ENCODE results near the gene P2RX1.

GRCh38 chr17:3919123-3919624 lies 2.9 kb upstream of the P2RX1 start:
- TF ChIP-seq, protein P1, sequence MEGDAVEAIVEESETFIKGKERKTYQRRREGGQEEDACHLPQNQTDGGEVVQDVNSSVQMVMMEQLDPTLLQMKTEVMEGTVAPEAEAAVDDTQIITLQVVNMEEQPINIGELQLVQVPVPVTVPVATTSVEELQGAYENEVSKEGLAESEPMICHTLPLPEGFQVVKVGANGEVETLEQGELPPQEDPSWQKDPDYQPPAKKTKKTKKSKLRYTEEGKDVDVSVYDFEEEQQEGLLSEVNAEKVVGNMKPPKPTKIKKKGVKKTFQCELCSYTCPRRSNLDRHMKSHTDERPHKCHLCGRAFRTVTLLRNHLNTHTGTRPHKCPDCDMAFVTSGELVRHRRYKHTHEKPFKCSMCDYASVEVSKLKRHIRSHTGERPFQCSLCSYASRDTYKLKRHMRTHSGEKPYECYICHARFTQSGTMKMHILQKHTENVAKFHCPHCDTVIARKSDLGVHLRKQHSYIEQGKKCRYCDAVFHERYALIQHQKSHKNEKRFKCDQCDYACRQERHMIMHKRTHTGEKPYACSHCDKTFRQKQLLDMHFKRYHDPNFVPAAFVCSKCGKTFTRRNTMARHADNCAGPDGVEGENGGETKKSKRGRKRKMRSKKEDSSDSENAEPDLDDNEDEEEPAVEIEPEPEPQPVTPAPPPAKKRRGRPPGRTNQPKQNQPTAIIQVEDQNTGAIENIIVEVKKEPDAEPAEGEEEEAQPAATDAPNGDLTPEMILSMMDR (IDR thresholded peaks at IDR 0.05; ENCODE audit: low read length): no peak
- TF ChIP-seq EZH2 (optimal IDR thresholded peaks at IDR 0.05; ENCODE audit: low read depth, low read length) (no peak), EZH2phosphoT487 (IDR thresholded peaks at IDR 0.05; ENCODE audit: low read length) (no peak)

All from MM.1S (cell line).